A549 (cell line): ENCODE measurements around the gene RAPH1. TPM values are rescaled to one million over a fixed set of nuclear protein-coding genes. Genes with fewer than 3 reads are reported as not detected.
"Not testable (repeated sequence)": the region's sequence is repeated elsewhere in the genome, so short reads cannot be mapped to it uniquely, and the experiment has no call there.

Experiments used
- ATAC-seq, 2 experiments: fragments of 200-7000 bp in 1 of 2; fragments of >200 bp in 1 of 2; cut with Nextera tagmentation in 1 of 2; cut with Tn5 transposase in 1 of 2; 3 replicates each; pipeline versions ENCODE4 v1.8.0 to v1.9.1; 2018 to 2020; ENCODE audit warnings: mild to moderate bottlenecking in 1 of 2, moderate library complexity in 1 of 2
- CTCF ChIA-PET: fragments of 300-600 bp; sonication (Branson Sonifier 250); formaldehyde crosslinking; extraction: SDS; loops from one replicate; lab custom pipeline; 2021; ENCODE audit warnings: antibody characterized with exemption, inconsistent platforms; lab: Yijun Ruan, JAX
- POLR2A ChIA-PET: fragments of 350-600 bp; formaldehyde crosslinking; extraction: SDS; loops from one replicate; lab custom pipeline; 2021; ENCODE audit warnings: antibody characterized with exemption, inconsistent platforms; lab: Yijun Ruan, JAX
- DNase-seq, 2 experiments: peaks; one replicate each; pipeline versions ENCODE4 v3.0.0 to v3.0.0-alpha.2; 2011 to 2016; ENCODE audit warnings: low read depth in 1 of 2, low spot score in 1 of 2
- FAIRE-seq: peaks from 2 replicates; lab custom pipeline; 2011; peaks lifted over from hg19 to GRCh38; lab: Jason Lieb, UNC
- H3K27ac ChIP-seq, 2 experiments: fragments of >200 bp; sonication (Bioruptor Twin); formaldehyde crosslinking; 3 replicates each; pipeline ENCODE4 v1.5.1; 2016 to 2017
- H3K4me1 ChIP-seq: fragments of >200 bp; sonication (Bioruptor Twin); formaldehyde crosslinking; 3 replicates; pipeline ENCODE4 v1.6.1; 2016
- H3K4me2 ChIP-seq: fragments of >200 bp; sonication (Bioruptor Twin); formaldehyde crosslinking; 3 replicates; pipeline ENCODE4 v1.6.1; 2016
- H3K4me3 ChIP-seq: fragments of >200 bp; sonication (Bioruptor Twin); formaldehyde crosslinking; 3 replicates; pipeline ENCODE4 v1.5.1; 2016
- H3K9me3 ChIP-seq: fragments of >200 bp; sonication (Bioruptor Twin); formaldehyde crosslinking; 3 replicates; pipeline ENCODE4 v1.6.1; 2016
- CBX2 ChIP-seq: fragments of 200-600 bp; sonication (generic); IDR thresholded peaks from 2 replicates; pipeline ENCODE4 v1.6.1; 2016; ENCODE audit warnings: low read depth, mild to moderate bottlenecking, borderline replicate concordance
- CHD4 ChIP-seq: fragments of 200-600 bp; sonication (generic); IDR thresholded peaks from 2 replicates; pipeline ENCODE4 v1.6.1; 2016; ENCODE audit warnings: antibody characterized with exemption, mild to moderate bottlenecking, borderline replicate concordance
- EP300 ChIP-seq, 2 experiments: fragments of >200 bp; sonication (Bioruptor Twin); formaldehyde crosslinking; IDR thresholded peaks; 2 replicates in 1 of 2; 3 replicates in 1 of 2; pipeline ENCODE4 v1.6.1; 2016 to 2017
- HDAC2 ChIP-seq: fragments of 200-600 bp; sonication (generic); IDR thresholded peaks from 2 replicates; pipeline ENCODE4 v1.6.1; 2016
- HEYL ChIP-seq: fragments of 250-450 bp; sonication (Bioruptor Pico); IDR thresholded peaks from 2 replicates; pipeline ENCODE4 v1.8.0; 2021; ENCODE audit warnings: mild to moderate bottlenecking, moderate library complexity
- HOXB5 ChIP-seq: fragments of 250-450 bp; sonication (Bioruptor Pico); IDR thresholded peaks from 2 replicates; pipeline ENCODE4 v1.5.0; 2020; ENCODE audit warnings: mild to moderate bottlenecking, moderate library complexity
- KDM5A ChIP-seq: fragments of 200-600 bp; sonication (generic); IDR thresholded peaks from 2 replicates; pipeline ENCODE4 v1.6.1; 2016; ENCODE audit warnings: antibody characterized with exemption, mild to moderate bottlenecking
- MYC ChIP-seq: IDR thresholded peaks from 2 replicates; pipeline ENCODE4 v1.6.1; 2012; ENCODE audit warnings: mild to moderate bottlenecking, inconsistent platforms, low read length, improper control_type of control experiment, borderline replicate concordance
- NR3C1 ChIP-seq: fragments of >200 bp; sonication (Bioruptor Twin); formaldehyde crosslinking; IDR thresholded peaks from 3 replicates; pipeline ENCODE4 v1.6.1; 2017
- POLR2A ChIP-seq: IDR thresholded peaks from 2 replicates; pipeline ENCODE4 v1.6.1; 2012; ENCODE audit warnings: mild to moderate bottlenecking, low read length
- RAD21 ChIP-seq, 2 experiments: fragments of >200 bp in 1 of 2; sonication (Bioruptor Twin) in 1 of 2; formaldehyde crosslinking in 1 of 2; IDR thresholded peaks in 1 of 2; conservative IDR thresholded peaks in 1 of 2; 2 replicates in 1 of 2; 3 replicates in 1 of 2; pipeline ENCODE4 v1.6.1; 2012 to 2018; ENCODE audit warnings: inconsistent platforms in 1 of 2
- RFX5 ChIP-seq: fragments of 450-650 bp; IDR thresholded peaks from 2 replicates; pipeline ENCODE4 v1.7.1; 2014; ENCODE audit warnings: antibody characterized with exemption, mild to moderate bottlenecking, moderate library complexity
- SREBF2 ChIP-seq: fragments of 450-650 bp; IDR thresholded peaks from 2 replicates; pipeline ENCODE4 v1.6.1; 2014; ENCODE audit warnings: mild to moderate bottlenecking, moderate library complexity
- TFCP2L1 ChIP-seq: fragments of 250-450 bp; sonication (Bioruptor Pico); IDR thresholded peaks from 2 replicates; pipeline ENCODE4 v1.5.0; 2021; ENCODE audit warnings: mild to moderate bottlenecking
- ZNF302 ChIP-seq: fragments of 250-450 bp; sonication (Bioruptor Pico); IDR thresholded peaks from 2 replicates; pipeline ENCODE4 v1.9.0; 2021; ENCODE audit warnings: inconsistent platforms, mild to moderate bottlenecking, moderate library complexity
- WGBS: methylation state at CpG from one replicate; pipeline ENCODE4 v1.1.6; 2017; ENCODE audit errors: missing lambda C conversion rate; 5-methylcytosine and 5-hydroxymethylcytosine counted together
- polyA plus RNA-seq, 4 experiments: library from polyadenylated mRNA; depleted of rRNA in 3 of 4; stranded (reverse); fragments of >200 nt; fragmentation: RNase III in 1 of 4; extraction: RNeasy Plus Mini Kit Qiagen cat#74134 plus additional on column Dnase treatment in 1 of 4; gene quantifications; 2 replicates in 3 of 4; 3 replicates in 1 of 4; pipeline ENCODE4 v1.2.3, GENCODE V29; 2011 to 2017
- TF ChIP-seq, protein P1 (sequence below): IDR thresholded peaks from 2 replicates; pipeline ENCODE4 v1.6.1; 2012
- TF ChIP-seq, protein P2 (sequence below): fragments of 200-600 bp; sonication (generic); IDR thresholded peaks from 2 replicates; pipeline ENCODE4 v1.6.1; 2016; ENCODE audit warnings: antibody characterized with exemption, mild to moderate bottlenecking, moderate library complexity
- TF ChIP-seq, protein P3 (sequence below): fragments of >200 bp; sonication (Bioruptor Twin); formaldehyde crosslinking; IDR thresholded peaks from 3 replicates; pipeline ENCODE4 v1.5.1; 2016

Gene RAPH1
- polyA plus RNA-seq, 2 of the 4 experiments (the other 2 are of a cell fraction): 6.3 to 7.3 TPM

DNA sequence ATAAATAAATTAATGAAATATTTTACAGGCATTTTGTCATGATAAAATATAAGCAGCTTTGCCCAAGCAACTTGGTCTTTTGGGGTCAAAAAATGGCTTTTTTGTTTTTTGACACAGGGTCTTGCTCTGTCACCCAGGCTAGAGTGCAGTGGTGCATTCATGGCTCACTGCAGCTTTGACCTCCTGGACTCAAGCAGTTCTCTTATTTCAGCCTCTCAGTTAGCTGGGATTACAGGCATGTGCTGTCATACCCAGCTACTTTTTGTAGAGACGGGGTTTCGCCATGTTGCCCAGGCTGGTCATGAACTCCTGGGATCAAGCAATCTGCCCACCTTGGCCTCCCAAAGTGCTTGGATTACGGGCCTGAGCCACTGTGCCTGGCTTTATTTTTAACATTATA, 155.9 kb downstream of the RAPH1 start:
- FAIRE-seq (no peak), ATAC-seq (no peak), DNase-seq (no peak)
- Histone ChIP-seq H3K4me1 (peaks cover 15% of the 10 kb centered on the region; the same call in 2 of the 3 replicates), H3K4me2 (no peak overlapping the region), H3K27ac (no peak overlapping the region), H3K9me3 (no peaks in the 10 kb centered on the region), H3K4me3 (no peak overlapping the region)
- ChIA-PET POLR2A (no interaction called here), CTCF (no interaction called here)
- WGBS: 95% methylated on average over 3 of the region's 3 CpGs
- TF ChIP-seq MYC (no peak), POLR2A (no peak), HDAC2 (no peak), CHD4 (no peak), KDM5A (no peak), EP300 (IDR thresholded peaks at IDR 0.05) (no peak), HOXB5 (no peak), CBX2 (no peak), TFCP2L1 (CRISPR knock-in tag) (no peak), RFX5 (no peak), ZNF302 (CRISPR knock-in tag) (no peak), RAD21 (conservative IDR thresholded peaks at IDR 0.05 in 1 of 2, IDR thresholded peaks at IDR 0.05 in 1 of 2) (no peak)
- TF ChIP-seq, protein P1, sequence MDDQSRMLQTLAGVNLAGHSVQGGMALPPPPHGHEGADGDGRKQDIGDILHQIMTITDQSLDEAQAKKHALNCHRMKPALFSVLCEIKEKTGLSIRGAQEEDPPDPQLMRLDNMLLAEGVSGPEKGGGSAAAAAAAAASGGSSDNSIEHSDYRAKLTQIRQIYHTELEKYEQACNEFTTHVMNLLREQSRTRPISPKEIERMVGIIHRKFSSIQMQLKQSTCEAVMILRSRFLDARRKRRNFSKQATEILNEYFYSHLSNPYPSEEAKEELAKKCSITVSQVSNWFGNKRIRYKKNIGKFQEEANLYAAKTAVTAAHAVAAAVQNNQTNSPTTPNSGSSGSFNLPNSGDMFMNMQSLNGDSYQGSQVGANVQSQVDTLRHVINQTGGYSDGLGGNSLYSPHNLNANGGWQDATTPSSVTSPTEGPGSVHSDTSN: no peak
- TF ChIP-seq, protein P2, sequence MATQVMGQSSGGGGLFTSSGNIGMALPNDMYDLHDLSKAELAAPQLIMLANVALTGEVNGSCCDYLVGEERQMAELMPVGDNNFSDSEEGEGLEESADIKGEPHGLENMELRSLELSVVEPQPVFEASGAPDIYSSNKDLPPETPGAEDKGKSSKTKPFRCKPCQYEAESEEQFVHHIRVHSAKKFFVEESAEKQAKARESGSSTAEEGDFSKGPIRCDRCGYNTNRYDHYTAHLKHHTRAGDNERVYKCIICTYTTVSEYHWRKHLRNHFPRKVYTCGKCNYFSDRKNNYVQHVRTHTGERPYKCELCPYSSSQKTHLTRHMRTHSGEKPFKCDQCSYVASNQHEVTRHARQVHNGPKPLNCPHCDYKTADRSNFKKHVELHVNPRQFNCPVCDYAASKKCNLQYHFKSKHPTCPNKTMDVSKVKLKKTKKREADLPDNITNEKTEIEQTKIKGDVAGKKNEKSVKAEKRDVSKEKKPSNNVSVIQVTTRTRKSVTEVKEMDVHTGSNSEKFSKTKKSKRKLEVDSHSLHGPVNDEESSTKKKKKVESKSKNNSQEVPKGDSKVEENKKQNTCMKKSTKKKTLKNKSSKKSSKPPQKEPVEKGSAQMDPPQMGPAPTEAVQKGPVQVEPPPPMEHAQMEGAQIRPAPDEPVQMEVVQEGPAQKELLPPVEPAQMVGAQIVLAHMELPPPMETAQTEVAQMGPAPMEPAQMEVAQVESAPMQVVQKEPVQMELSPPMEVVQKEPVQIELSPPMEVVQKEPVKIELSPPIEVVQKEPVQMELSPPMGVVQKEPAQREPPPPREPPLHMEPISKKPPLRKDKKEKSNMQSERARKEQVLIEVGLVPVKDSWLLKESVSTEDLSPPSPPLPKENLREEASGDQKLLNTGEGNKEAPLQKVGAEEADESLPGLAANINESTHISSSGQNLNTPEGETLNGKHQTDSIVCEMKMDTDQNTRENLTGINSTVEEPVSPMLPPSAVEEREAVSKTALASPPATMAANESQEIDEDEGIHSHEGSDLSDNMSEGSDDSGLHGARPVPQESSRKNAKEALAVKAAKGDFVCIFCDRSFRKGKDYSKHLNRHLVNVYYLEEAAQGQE: no peak

DNA sequence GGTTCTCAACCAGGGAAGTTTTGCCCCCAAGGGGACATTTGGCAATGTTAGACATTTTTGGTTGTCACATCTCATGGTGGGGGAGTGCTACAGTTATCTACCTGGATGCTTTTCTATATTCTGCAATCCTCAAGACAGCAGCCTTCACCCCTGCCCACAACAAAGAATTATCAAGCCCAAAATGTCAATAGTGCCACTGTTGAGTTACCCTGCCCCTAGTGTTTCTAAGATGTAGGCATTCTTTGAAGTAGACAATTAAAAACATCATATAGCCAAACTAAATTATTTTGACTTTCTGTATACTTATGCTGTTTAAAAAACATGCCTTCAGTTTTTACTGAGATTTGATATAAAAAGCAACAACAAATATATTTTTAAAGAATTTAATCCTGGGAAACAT, 158.9 kb downstream of the RAPH1 start:
- DNase-seq (no peak), ATAC-seq (peak; percentile 39 to 58; a peak in 4 of 6 replicates), FAIRE-seq (no peak)
- ChIA-PET POLR2A (no interaction called here), CTCF (no interaction called here)
- 0 out of 3 replicates have a peak, but pooled peaks cover 3% of the 10 kb centered on the region for H3K4me1 ChIP-seq
- no peaks in the 10 kb centered on the region for H3K9me3 ChIP-seq
- TF ChIP-seq, protein P3, sequence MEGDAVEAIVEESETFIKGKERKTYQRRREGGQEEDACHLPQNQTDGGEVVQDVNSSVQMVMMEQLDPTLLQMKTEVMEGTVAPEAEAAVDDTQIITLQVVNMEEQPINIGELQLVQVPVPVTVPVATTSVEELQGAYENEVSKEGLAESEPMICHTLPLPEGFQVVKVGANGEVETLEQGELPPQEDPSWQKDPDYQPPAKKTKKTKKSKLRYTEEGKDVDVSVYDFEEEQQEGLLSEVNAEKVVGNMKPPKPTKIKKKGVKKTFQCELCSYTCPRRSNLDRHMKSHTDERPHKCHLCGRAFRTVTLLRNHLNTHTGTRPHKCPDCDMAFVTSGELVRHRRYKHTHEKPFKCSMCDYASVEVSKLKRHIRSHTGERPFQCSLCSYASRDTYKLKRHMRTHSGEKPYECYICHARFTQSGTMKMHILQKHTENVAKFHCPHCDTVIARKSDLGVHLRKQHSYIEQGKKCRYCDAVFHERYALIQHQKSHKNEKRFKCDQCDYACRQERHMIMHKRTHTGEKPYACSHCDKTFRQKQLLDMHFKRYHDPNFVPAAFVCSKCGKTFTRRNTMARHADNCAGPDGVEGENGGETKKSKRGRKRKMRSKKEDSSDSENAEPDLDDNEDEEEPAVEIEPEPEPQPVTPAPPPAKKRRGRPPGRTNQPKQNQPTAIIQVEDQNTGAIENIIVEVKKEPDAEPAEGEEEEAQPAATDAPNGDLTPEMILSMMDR: 0 out of 3 replicates have a peak, but pooled peaks have one; percentile 10
- 0 out of 5 replicates have a peak, but pooled peaks of 1 of the 2 experiments have one; percentile 6 for TF ChIP-seq RAD21 (conservative IDR thresholded peaks at IDR 0.05 in 1 of 2, IDR thresholded peaks at IDR 0.05 in 1 of 2)
- TF ChIP-seq NR3C1: no peak
- no peak for TF ChIP-seq HEYL (CRISPR knock-in tag)
- no peak for TF ChIP-seq SREBF2
- H3K4me3 ChIP-seq: no peak overlapping the region
- no peak overlapping the region for H3K27ac ChIP-seq
- H3K4me2 ChIP-seq: no peak overlapping the region

DNA sequence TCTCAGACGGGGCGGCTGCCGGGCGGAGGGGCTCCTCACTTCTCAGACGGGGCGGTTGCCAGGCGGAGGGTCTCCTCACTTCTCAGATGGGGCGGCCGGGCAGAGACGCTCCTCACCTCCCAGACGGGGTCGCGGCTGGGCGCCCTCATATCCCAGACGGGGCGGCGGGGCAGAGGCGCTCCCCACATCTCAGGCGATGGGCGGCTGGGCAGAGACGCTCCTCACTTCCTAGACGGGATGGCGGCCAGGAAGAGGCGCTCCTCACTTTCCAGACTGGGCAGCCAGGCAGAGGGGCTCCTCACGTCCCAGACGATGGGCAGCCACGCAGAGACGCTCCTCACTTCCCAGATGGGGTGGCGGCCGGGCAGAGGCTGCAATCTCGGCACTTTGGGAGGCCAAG, 162.4 kb downstream of the RAPH1 start:
- ATAC-seq, H3K4me1 ChIP-seq, H3K9me3 ChIP-seq, FAIRE-seq, H3K4me2 ChIP-seq, DNase-seq, H3K4me3 ChIP-seq, POLR2A ChIA-PET, H3K27ac ChIP-seq, CTCF ChIA-PET: not testable (repeated sequence)
- WGBS: 97% methylated on average over 6 of the region's 31 CpGs
